ENCODE data around the gene SNAPC4. TPM values are rescaled to one million over a fixed set of nuclear protein-coding genes. Genes with fewer than 3 reads are reported as not detected.

SNAPC4 gene
- total RNA-seq, 1 experiment from 2014 or later, result 7.5 TPM

GRCh38 chr9:136403915-136404800, 4.2 kb upstream of the SNAPC4 start:
- intact Hi-C loops (cut with micrococcal nuclease), result no loop called here
- ChIA-PET CTCF (no interaction called here), POLR2A (ENCODE audit: unreplicated experiment) (no interaction called here)
- H3K9me3 ChIP-seq (ENCODE audit: low read length), result no peaks in the 10 kb centered on the region
- peaks cover 5% of the 10 kb centered on the region; the same call in 1 of the 2 replicates for H3K4me1 ChIP-seq (ENCODE audit: insufficient read depth, low read length)
- H3K36me3 ChIP-seq (ENCODE audit: low read depth, low read length), result no peaks in the 10 kb centered on the region; the same call in 1 of the 2 replicates
- no peak overlapping the region for H2AFZ ChIP-seq (ENCODE audit: low read length)
- DNase-seq (no peak), ATAC-seq (no peak)
- no peak for TF ChIP-seq CTCF (conservative IDR thresholded peaks at IDR 0.05; ENCODE audit: low read depth, low read length)
- TF ChIP-seq EZH2phosphoT487 (IDR thresholded peaks at IDR 0.05; ENCODE audit: borderline replicate concordance, low read length), result no peak
- TF ChIP-seq EZH2 (IDR thresholded peaks at IDR 0.05; ENCODE audit: low read length, unreplicated experiment), result no peak
- H3K4me3 ChIP-seq (ENCODE audit: low read length), result no peak overlapping the region
- no peaks in the 10 kb centered on the region for H3K9me2 ChIP-seq (replicated peaks; ENCODE audit: low read length)
- no TSS peak for BruUV-seq (replicated peaks)
- H3K79me2 ChIP-seq (ENCODE audit: low read length), result peaks cover 14% of the 10 kb centered on the region
- no peaks in the 10 kb centered on the region for H4K20me1 ChIP-seq (ENCODE audit: low read length)
- no peak overlapping the region for H3K4me2 ChIP-seq (ENCODE audit: low read length)
- no peaks in the 10 kb centered on the region for H3F3A ChIP-seq (ENCODE audit: low read length, unreplicated experiment)
- no peak overlapping the region for H3K27ac ChIP-seq (ENCODE audit: low read length)
- no peak overlapping the region for H3K9ac ChIP-seq (ENCODE audit: low read length)
- no peaks in the 10 kb centered on the region for H3K27me3 ChIP-seq (ENCODE audit: low read length)

GRCh38 chr9:136403538-136403914, 3.6 kb upstream of the SNAPC4 start:
- BruUV-seq (replicated peaks), result no TSS peak
- Histone ChIP-seq H3K36me3 (ENCODE audit: low read depth, low read length) (no peaks in the 10 kb centered on the region; the same call in 1 of the 2 replicates), H3K4me2 (ENCODE audit: low read length) (no peak overlapping the region), H3K4me3 (ENCODE audit: low read length) (no peak overlapping the region), H3K9ac (ENCODE audit: low read length) (no peak overlapping the region), H3K4me1 (ENCODE audit: insufficient read depth, low read length) (peaks cover 9% of the 10 kb centered on the region), H3K27me3 (ENCODE audit: low read length) (no peaks in the 10 kb centered on the region), H3K79me2 (ENCODE audit: low read length) (peaks cover 15% of the 10 kb centered on the region), H3K9me2 (replicated peaks; ENCODE audit: low read length) (no peaks in the 10 kb centered on the region), H4K20me1 (ENCODE audit: low read length) (no peaks in the 10 kb centered on the region), H3K27ac (ENCODE audit: low read length) (no peak overlapping the region), H3K9me3 (ENCODE audit: low read length) (no peaks in the 10 kb centered on the region), H2AFZ (ENCODE audit: low read length) (no peak overlapping the region), H3F3A (ENCODE audit: low read length, unreplicated experiment) (no peaks in the 10 kb centered on the region)
- TF ChIP-seq EZH2phosphoT487 (IDR thresholded peaks at IDR 0.05; ENCODE audit: borderline replicate concordance, low read length) (no peak), EZH2 (IDR thresholded peaks at IDR 0.05; ENCODE audit: low read length, unreplicated experiment) (no peak), CTCF (conservative IDR thresholded peaks at IDR 0.05; ENCODE audit: low read depth, low read length) (no peak)
- ChIA-PET CTCF (no interaction called here), POLR2A (ENCODE audit: unreplicated experiment) (no interaction called here)
- ATAC-seq, result no peak
- DNase-seq, result no peak
- intact Hi-C loops (cut with micrococcal nuclease), result no loop called here

- intact Hi-C loops (cut with micrococcal nuclease), result no loop called here
- no peak overlapping the region for H3K4me3 ChIP-seq (ENCODE audit: low read length)
- H3K9ac ChIP-seq (ENCODE audit: low read length), result no peak overlapping the region
- no peak for TF ChIP-seq EZH2 (IDR thresholded peaks at IDR 0.05; ENCODE audit: low read length, unreplicated experiment)
- TF ChIP-seq EZH2phosphoT487 (IDR thresholded peaks at IDR 0.05; ENCODE audit: borderline replicate concordance, low read length), result no peak
- no peak for TF ChIP-seq CTCF (conservative IDR thresholded peaks at IDR 0.05; ENCODE audit: low read depth, low read length)
- no peaks in the 10 kb centered on the region for H3K27me3 ChIP-seq (ENCODE audit: low read length)
- peaks cover 12% of the 10 kb centered on the region for H3K4me1 ChIP-seq (ENCODE audit: insufficient read depth, low read length)
- H3K36me3 ChIP-seq (ENCODE audit: low read depth, low read length), result no peaks in the 10 kb centered on the region; the same call in 1 of the 2 replicates
- ATAC-seq, result no peak
- H3K9me2 ChIP-seq (replicated peaks; ENCODE audit: low read length), result no peaks in the 10 kb centered on the region
- no peaks in the 10 kb centered on the region for H3K9me3 ChIP-seq (ENCODE audit: low read length)
- no peak overlapping the region for H3K27ac ChIP-seq (ENCODE audit: low read length)
- BruUV-seq (replicated peaks), result no TSS peak
- no peak overlapping the region for H2AFZ ChIP-seq (ENCODE audit: low read length)
- POLR2A ChIA-PET (ENCODE audit: unreplicated experiment), result no interaction called here
- H3K4me2 ChIP-seq (ENCODE audit: low read length), result no peak overlapping the region
- DNase-seq, result no peak
- H3K79me2 ChIP-seq (ENCODE audit: low read length), result peaks cover 23% of the 10 kb centered on the region
- no peaks in the 10 kb centered on the region for H3F3A ChIP-seq (ENCODE audit: low read length, unreplicated experiment)
- CTCF ChIA-PET, result no interaction called here
- H4K20me1 ChIP-seq (ENCODE audit: low read length), result no peaks in the 10 kb centered on the region
Measured at GRCh38 chr9:136402067-136402466, 2.1 kb upstream of the SNAPC4 start.
